GM03348 (cell line): ENCODE measurements around the gene EIF1.
"Not testable (repeated sequence)": the region's sequence is repeated elsewhere in the genome, so short reads cannot be mapped to it uniquely, and the experiment has no call there.

Source experiments
- DNase-seq: peaks from one replicate; pipeline ENCODE4 v3.0.0; 2012; ENCODE audit warnings: low spot score

The EIF1 gene

GRCh38 chr17:41655611-41656111 lies 33.0 kb upstream of the EIF1 start:
- DNase-seq: no peak

- no peak for DNase-seq
These were observed 32.2 kb upstream of the EIF1 start for GRCh38 chr17:41656249-41657023.

GRCh38 chr17:41657176-41657754 lies 31.4 kb upstream of the EIF1 start:
- DNase-seq: no peak

- no peak for DNase-seq
These were observed 30.7 kb upstream of the EIF1 start for GRCh38 chr17:41657936-41658335.

- no peak for DNase-seq
These were observed 29.8 kb upstream of the EIF1 start for GRCh38 chr17:41658846-41659245.

GRCh38 chr17:41659427-41660212 lies 29.1 kb upstream of the EIF1 start:
- DNase-seq: no peak

- DNase-seq: no peak
These were observed 28.4 kb upstream of the EIF1 start for GRCh38 chr17:41660221-41660711.

- DNase-seq: no peak
These were observed 25.1 kb upstream of the EIF1 start for GRCh38 chr17:41663451-41664171.

- no peak for DNase-seq
These were observed 24.6 kb upstream of the EIF1 start for GRCh38 chr17:41664172-41664457.

GRCh38 chr17:41664587-41665565 lies 23.8 kb upstream of the EIF1 start:
- DNase-seq: no peak

GRCh38 chr17:41665566-41666236 lies 23.0 kb upstream of the EIF1 start:
- peak; percentile 98 for DNase-seq

GRCh38 chr17:41666237-41666641 lies 22.4 kb upstream of the EIF1 start:
- peak; percentile 24 for DNase-seq

GRCh38 chr17:41666708-41667279 lies 21.9 kb upstream of the EIF1 start:
- peak; percentile 89 for DNase-seq

GRCh38 chr17:41667280-41668041 lies 21.2 kb upstream of the EIF1 start:
- no peak for DNase-seq

- DNase-seq: no peak
These were observed 16.5 kb upstream of the EIF1 start for GRCh38 chr17:41672153-41672552.

- DNase-seq: not testable (repeated sequence)
These were observed 13.3 kb upstream of the EIF1 start for GRCh38 chr17:41675157-41676057.

GRCh38 chr17:41676058-41676419 lies 12.6 kb upstream of the EIF1 start:
- DNase-seq: no peak

GRCh38 chr17:41678411-41678906 lies 10.2 kb upstream of the EIF1 start:
- DNase-seq: no peak
